GM18867 (cell line): ENCODE data around the gene FAM9C.
"Not testable (repeated sequence)": the region's sequence is repeated elsewhere in the genome, so short reads cannot be mapped to it uniquely, and the experiment has no call there.

ENCODE experiments used
- ATAC-seq: cut with Tn5 transposase; IDR thresholded peaks from one replicate; pipeline ENCODE4 v1.9.1; 2021; ENCODE audit warnings: mild to moderate bottlenecking, moderate library complexity; ENCODE audit not compliant: unreplicated experiment

Gene FAM9C

DNA sequence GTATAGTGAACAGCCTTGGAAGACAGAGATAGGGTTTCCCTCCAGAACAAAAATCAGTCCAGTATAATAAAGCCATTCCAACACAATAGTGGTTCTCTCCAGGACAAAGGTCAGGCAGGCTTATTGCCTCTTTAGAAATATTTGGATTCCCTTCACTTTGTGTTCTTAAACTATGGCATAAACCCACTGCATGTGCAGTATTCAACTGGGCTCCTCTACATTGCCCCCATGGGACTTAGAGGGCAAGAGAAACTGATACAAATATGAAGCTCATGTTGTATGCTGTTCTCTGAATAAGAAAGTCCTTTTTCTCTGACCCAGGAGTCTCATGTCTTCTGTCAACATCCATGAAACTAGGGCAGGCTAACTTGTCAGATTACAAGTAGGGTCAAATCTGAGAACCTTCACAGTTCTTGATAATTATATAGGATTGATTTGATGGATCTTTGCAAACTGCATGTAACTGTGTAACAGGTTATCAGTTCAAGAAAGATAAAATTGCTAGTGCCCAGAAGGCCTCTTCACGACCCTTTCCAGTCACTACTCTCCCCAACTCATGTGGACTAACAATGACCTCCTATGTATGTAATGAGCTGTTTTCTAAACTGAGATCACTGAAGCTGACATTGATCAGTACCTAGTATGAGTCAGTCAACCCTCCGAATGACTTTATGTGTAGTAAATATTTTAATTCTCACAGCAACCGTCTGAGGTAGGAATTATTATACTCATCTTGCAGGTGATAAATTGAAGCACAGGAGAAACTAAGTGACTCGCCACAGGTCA, 31.9 kb upstream of the FAM9C start:
- ATAC-seq: peak; percentile 38

DNA sequence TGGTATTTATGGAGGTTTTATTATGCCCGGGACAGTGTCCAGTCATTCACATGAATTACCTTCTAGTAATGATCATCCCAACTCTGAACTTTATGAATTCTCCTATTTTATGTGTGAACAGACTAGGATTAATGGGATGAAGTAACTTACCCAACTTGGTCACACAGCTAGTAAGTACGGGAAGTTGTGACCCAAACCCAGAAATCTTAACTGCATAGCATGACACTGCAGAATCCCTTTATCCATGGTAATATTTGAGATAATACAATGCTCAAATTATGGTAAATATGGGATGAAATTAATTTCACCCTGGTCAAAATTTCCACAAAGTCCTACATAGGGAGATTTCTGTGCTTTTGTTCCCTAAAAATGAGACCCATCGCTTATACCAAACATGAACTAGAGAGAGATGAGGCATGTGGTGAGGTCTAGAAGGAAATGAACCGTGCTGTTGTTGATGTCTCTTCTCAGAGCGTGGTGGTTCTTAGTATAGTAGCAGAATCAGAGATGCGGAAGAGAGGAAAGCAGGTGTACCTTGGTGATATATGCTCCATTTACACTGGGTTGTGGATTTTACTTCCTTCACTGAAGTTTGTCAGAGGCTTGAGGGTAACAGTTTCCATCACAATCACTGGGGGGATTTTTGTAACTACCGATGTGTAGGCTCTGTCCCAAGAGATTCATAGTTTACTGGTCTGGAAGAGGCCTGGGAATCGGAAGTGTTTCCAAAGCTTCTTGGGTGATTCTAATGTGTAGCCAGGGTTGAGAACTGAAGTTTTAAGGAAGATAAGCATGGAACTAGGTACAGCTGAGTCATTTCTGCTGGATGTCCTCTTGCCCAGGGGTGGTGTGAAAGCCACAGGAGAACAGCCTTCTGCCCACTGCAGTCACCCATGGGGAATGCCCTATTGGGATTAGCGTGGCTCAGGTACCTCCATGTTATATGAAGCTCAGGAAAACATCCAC, 30.2 kb upstream of the FAM9C start:
- ATAC-seq: peak; percentile 84

DNA sequence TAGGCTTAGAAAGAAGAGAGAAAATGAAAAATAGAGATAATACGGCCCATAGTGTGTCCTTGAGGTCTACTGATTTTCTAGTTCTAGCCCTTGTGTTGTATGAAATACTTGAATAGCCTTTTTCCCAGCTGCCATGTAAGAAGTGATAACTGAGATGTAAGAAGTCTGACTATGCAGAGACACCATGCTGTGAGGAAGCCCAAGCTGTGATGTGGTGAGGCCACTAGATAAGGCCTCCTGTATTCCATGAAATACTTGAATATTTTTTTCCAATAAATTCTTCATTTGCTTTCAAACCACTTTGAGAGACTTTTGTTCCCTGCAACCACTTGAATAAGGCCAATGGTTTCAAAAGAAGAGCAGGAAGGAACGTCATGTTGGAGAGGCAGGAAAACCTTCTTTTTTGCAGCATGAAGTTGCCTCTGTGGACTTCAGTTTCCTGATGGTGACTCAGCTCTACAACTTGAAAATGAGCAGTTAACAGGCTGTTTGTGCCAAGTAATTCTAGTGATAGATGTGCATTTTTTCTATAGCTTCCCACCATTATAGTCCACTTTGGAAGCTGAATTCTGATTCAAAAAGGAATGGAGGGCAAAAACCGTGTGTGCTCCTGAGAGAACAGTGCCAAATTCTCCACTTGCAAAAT, 25.5 kb upstream of the FAM9C start:
- ATAC-seq: no peak

DNA sequence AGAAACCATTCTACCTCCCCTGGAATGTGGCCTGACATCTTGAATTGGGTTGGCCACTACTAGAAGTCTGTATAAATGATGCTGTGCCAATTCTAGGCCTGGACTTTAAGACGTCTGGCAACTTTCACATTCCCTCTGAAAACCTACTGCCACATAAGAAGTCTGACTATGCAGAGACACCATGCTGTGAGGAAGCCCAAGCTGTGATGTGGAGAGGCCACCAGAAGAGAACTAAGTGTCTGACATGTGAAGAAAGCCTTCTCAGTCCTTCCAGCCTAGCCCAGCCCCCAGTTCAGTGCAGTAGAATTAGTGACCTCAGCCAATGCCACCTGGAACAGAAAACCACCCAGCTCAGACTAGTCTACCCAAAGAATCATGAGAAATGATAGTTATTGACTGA, 24.2 kb upstream of the FAM9C start:
- no peak for ATAC-seq

DNA sequence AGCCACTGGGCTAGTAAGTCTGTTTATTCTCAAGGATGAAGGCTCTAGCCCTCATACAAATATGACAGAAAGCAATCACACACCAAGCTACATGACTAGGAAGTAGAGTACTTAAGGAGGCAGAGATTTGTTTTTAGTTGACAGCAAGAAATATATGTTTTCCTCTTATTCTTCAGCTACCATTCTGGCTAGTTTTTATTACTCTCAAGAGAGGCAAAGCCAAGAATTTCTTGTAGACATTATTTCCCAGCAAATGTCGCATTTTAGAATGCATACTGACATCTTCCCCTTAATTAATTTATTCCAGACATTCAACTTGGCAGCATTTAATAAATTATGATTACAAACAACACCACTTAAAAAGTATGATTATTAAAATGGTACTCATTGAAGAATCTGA, 23.4 kb upstream of the FAM9C start:
- ATAC-seq: no peak

DNA sequence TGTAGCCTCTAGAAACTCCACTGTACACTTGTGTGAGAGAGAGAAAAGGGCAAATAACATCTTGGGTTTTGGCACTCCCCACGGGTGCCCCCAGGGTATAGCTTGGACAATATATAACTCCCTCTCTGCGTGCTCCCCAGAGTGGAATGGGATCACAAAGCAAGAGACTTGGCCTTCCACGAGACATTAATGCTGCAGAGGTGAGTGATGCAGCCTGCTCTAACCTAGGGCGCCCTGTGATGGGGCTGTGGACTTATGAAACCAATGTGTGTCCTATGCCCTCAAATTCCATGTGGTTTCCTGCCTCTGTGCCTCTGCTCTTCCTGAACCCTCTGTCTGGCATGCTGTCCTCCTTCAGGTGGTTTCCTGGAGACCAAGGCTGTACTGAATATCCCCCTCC, 22.0 kb upstream of the FAM9C start:
- ATAC-seq: no peak

DNA sequence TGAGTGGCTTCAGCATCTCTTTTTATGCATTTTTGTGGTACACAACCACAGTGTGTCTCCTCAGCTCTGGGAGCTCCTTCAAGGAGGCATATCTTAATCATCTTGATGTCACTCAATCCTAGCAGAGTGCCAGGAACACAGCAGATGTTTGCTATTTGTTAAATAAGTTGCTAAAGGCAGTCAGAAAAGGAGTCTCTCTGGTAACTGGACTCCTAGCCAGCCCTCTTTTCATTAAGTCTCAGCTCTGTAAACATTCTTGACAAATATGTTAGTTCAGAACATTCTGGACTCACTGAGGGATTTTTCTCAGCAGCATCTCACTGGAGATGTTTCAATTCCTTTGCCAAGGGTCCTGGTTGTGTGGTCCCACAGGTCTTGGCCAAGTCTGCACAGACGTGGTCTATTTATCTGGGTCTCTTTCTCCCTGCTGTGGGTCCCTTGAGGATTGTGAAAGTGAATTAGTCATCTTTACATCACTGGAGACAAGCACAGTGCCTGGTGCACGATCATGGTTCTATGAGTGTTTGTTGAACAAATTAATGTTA, 20.3 kb upstream of the FAM9C start:
- ATAC-seq: no peak

DNA sequence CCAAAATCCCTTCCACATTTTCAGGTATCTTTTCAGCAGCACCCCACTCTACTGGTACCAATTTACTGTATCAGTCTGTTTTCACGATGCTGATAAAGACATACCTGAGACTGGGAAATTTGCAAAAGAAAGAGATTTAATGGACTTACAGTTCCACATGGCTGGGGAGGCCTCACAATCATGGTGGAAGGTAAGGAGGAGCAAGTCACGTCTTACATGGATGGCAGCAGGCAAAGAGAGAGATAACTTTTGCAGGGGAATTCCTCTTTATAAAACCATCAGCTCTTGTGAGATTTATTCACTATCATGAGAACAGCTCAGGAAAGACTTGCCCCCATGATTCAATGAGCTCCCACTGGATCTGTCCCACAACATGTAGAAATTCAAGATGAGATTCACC, 18.7 kb upstream of the FAM9C start:
- not testable (repeated sequence) for ATAC-seq

DNA sequence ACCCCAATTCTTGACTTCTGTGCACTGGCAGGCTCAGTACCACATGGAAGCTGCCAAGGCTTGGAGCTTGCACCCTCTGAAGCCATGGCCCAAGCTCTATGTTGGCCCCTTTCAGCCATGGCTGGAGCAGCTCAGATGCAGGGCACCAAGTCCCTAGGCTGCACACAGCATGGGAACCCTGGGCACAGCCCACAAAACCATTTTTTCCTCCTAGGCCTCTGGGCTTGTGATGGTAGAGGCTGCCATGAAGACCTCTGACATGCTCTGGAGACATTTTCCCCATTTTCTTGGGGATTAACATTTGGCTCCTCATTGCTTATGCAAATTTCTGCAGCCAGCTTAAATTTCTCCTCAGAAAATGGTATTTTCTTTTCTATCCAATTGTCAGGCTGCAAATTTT, 17.9 kb upstream of the FAM9C start:
- ATAC-seq: not testable (repeated sequence)

DNA sequence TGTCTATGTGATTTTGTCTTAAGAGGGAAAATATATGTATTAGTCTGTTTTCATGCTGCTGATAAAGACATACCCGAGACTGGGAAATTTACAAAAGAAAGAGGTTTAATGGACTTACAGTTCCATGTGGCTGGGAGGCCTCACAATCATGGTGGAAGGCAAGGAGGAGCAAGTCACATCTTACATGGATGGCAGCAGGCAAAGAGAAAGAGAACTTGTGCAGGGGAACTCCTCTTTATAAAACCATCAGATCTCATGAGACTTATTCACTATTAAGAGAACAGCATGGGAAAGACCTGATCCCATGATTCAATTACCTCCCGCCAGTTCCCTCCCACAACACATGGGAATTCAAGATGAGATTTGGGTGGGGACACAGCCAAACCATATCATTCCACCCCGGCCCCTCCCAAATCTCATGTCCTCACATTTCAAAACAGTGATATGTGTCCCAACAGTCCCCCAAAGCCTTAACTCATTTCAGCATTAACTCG, 16.8 kb upstream of the FAM9C start:
- ATAC-seq: not testable (repeated sequence)

DNA sequence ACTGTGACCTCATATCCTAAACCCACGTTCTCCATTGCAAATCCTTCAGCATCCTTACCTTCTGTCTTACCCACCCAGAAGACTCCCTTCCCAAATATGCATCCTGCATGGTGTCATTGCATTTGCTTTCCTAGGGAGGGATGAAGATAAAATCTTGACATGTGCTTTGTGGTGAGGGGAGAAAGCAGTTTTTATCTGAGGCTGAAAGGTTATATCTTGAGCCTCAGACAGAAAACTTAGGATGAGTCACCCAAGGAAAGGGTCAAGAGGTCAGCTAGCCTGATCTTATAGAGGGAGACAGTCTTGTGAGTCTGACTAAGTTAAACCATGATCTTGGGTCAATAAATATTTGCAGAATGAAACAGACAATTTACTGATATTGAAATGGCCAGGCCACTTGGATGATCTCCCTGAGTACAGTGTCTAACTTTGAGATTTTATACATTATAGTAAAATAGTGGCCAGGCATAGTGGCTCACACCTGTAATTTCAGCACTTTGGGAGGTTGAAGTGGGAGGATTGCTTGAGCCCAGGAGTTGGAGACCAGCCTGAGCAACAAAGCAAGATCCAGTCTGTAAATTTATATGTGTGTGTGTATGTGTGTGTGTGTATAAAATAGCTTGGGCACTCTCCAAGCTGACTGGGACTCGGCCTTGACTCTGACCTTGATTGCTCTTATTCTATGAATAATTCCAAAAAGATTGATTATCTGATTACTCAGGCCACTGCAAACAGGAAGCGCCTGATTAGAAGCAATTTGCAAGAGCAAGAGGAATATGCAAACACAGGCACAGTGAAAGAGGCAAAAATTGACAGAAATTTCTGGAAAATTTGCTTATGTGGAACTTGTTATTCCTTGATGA, 15.4 kb upstream of the FAM9C start:
- no peak for ATAC-seq

DNA sequence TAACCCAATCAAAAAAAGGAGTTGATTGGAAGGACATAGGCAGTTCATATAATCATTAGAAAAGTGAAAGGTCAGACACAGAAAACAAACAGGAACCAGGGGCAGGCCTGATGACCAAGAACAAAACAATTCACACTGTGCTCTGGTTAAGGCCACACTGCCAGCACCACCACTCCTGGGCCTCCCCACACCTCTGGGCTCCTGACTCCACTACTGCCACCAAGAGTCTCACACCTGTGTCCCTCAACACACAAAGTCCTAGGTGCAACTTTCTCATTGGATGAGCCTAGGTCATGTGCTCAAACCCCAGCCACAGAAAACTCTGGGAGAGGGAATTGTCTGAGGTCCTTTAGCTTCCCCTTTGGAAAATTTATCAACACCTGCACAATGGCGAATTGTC, 11.1 kb upstream of the FAM9C start:
- peak; percentile 63 for ATAC-seq

DNA sequence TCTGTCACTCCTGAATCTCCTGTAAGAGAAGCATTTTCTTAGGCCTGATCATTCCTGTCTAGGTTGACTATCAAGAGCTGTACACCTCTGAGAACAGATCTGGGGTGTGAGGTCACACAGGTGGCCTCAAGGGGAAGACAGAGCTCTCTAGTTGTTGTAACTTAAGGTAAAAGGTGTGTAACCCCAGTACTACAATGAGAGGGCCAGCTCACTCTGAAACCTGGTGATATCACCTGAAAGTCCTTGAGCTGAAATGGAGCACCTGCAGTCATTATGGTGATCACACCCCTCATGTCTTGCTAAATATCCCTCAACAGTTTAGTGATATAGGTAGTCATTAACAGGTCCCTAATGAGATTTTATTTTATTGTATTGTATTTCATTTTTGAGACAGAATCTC, 8.8 kb upstream of the FAM9C start:
- no peak for ATAC-seq

DNA sequence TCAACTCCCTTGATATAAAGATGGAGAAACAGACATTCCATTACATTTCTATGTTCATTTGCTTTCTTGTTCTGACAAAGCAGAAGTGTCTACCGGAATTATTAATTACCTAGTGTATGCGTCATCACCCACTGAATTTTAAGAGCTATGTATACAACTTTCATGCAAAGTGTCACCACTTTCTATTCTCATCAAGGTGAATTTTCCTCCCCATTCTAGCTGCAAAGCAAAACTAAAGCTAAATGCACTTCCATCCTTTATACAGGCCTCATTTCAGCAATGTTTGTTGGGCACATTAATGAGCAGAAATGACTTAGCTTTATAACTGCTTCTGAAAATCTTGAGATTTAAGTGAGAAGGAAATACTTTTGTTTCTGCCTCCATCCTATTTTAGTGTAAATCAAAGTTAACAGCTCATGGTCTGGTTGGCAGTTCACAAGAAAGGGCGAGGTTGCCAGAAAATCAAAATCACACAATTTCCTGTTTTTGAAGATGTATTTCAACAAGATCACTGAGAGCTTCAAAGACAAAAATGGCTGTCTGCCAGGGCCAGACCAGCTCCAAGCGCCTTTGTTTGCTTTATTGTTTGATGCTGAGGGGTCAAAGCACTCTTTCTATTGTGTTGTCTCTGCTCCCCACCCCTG, 7.2 kb upstream of the FAM9C start:
- ATAC-seq: peak; percentile 76

DNA sequence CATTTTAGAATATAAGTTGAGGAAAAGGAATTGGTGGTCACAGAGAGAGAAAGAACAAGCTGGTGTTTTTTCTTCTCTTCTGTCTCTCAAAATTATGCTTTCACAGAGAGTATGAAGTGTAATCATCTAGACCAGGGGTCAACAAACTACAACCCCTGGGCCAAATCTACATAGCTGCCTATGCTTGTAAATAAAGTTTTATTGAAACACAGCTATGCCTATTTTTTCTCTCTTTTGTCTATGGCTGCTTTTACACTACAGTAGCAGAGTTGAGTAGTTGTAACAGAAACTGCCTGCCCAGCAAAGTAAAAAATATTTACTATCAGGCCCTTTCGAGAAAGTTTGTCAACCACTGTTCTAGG, 6.7 kb upstream of the FAM9C start:
- no peak for ATAC-seq

DNA sequence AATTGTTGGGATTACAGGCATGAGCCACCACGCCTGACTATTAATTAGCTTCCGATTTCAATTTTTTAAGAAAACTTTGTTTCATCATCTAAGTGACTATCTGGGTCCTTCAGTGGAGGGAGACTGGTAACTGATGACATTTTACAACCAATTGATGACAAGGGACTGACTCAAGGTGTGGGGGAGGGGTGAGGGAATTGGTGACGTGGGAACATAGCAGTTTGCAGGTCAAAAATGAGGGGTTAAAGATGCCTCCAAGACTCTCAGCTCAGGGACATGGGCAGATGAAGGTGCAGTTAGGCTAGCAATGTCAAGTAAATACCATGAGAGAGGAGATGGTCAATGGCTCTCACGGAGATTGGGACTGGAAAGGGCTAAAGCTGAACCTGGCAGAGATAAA, 5.7 kb upstream of the FAM9C start:
- ATAC-seq: no peak

DNA sequence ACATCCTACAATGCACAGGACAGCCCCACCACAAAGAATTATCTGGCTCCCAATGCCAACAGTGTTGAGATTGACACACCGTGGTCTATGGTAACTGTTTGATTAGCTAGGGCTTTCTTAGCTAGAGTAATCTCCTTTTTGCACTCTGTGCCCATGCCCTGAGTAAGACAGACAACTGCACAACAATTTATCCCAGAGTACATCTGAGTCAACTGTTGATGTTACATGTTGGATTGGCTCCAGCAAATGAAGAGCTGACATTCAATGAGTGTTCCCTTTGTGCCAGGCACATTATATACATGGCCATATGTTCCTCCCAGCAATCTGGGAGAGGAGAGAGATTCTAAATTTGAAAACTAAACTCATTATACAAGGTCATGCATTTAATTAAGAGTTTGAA, 3.9 kb upstream of the FAM9C start:
- ATAC-seq: no peak

DNA sequence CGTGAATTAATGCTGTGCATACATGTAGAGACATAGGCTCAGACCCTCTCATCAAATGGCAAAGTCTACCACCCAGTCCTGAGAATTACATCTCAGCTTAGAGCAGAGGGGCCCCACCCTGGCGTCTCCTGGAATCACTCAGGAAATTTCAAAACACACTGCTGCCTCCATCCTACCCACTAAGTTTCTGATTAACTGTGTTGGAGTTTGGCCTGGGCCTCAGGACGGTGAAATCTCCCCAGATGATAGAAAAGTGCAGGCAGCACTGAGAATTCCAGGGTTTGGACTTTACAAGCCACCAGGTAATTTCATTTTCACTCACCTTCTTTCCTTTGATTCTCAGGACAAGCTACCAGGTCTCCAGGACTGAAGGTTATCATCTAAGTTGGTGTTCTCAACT, 3.3 kb upstream of the FAM9C start:
- no peak for ATAC-seq

DNA sequence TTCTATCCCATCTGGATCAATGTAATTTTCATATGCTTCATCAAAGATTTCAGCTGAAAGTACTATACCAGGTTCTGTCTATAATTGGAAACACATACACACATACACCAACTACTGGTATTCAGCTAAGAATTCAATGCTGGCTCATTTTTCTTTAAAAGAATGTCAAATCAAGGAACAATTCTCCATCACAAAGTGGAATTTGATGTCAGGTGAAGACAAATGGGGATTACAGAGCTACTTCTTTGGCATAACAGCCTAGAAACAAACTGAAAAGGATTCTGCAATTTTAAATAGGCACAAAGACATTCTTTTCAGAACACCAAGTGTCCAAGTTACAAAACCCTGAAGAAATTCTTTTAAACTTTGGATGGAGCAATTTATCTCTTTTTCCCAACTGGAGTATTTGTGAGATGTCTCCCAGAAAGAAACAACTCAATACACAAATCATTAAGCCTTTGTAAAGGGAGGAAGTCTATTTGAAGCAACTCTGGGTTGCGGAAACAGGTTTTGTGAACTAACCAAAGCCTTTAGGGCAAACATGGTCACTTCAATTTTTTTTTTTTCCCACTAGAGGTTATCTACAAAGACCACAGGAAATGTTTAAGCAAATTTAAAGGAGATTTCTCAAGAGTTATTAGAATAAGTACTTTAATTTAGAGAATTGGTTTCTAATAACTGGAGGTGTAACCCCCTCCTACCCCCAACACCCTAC, 1.9 kb upstream of the FAM9C start:
- ATAC-seq: no peak
